HG02759 (cell line): Measurements from ENCODE around the gene ZNF616.
"Not testable (repeated sequence)": the region's sequence is repeated elsewhere in the genome, so short reads cannot be mapped to it uniquely, and the experiment has no call there.

ENCODE experiments used
- ATAC-seq: cut with Tn5 transposase; IDR thresholded peaks from one replicate; pipeline ENCODE4 v1.9.1; 2021; ENCODE audit warnings: mild to moderate bottlenecking, moderate library complexity; ENCODE audit not compliant: unreplicated experiment

ZNF616 gene

DNA sequence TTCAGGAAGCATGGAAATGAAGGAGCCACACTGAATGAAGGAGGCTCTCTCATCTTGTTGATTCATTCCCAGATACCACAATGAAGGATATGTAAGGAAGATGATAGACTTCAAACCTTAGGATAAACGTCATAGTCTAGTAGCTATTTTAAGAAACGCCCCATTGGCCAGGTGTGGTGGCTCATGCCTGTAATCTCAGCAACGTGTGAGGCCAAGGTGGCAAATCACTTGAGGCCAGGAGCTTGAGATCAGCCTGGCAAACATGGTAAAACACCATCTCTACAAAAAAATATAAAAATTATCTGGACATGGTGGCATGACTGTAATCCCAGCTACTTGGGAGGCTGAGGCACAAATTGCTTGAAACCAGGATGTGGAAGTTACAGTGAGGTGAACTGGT, 27.1 kb downstream of the ZNF616 start:
- no peak for ATAC-seq

DNA sequence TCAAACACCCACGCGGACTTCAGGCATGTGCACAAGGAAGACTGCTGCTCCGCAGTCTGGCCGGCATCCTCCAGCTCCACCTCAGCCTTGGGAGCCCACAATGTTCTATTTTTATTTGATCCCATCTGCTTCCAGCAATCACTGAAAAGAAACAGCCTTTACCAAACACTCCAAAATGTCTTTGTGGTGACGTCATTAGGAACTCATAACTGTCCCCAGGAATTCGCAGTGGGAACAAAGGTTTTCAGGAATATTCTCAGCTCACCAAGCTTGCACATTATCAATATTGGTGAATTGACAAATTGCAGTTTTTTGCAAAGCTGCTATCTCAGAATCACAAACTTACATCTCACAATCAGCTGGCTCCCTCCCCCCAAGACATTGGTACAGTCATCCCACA, 29.0 kb downstream of the ZNF616 start:
- ATAC-seq = no peak

DNA sequence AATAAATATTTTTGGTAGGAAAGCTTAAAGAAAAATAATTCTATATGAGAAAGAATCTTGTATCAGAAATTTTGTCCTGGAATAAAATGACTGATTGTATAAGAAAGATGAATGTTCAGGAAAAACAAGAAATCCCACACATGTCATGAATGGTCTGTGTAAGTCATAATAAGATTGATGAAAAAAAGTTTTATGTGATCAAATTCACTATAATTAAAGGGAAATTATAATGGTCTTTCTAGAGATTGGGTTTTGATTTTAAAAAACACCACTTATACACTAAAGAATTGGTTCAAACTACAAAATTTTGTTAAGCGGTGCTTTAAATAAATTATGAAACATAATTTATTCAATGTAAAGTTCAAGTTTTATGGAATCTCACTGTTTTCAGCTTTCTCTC, 37.0 kb downstream of the ZNF616 start:
- no peak for ATAC-seq

DNA sequence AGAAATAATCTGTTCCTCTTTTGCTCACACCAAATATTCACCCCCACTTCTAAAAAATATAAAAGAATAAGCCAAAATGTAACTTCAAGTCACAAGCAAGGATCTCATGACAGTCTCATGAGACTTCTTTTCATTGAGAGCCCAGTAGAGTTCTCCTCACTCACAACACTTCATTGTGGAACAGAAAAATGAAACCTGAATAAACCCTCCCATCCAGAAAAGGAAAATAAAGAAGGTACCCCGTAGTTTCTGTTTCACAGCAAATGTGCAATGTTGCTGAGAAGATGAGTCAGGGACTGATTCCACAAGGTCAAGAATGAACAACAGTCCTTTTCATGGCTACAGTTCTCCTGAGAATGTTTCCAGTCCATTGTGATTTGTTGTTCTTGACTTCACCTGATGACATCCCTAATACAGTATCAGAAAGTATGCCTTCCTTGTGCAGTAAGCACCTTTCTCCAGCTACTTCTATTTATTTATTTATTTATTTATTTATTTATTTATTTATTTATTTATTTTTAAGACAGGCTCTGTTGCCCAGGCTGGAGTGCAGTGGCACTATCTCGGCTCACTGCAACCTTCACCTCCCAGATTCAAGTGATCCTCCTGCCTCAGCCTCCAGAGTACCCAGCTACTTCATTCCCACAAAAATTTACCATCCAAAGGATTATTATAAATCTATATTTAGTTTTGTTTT, 37.7 kb downstream of the ZNF616 start:
- ATAC-seq = no peak

DNA sequence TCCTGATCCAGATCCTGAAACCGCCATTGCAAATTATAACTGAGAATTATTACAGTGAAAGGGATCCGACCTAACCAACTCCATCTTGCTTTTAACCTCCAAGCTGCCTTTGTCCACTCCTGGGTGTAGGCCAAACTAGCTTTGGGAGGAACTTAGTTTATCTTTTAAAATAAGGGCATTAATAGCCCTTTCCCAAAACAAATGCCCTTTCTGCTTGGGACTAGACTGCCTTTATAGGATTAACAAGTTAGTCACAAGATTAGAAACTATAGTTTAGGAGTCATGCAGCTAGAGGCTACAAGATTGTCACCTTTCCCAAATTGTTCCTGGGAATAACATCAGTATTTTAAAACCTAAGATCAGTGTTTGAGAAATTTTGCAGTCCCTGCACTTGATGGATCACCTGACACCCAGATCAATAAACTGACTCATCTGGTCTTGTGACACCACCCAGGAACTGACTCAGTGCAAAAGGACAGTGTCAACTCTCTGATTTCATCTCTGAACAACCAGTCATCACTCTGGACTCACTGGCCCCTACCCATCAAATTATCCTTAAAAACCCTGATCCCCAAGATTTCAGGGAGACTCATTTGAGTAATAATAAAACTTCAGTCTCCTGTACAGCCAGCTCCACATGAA, 40.1 kb downstream of the ZNF616 start:
- ATAC-seq = no peak

DNA sequence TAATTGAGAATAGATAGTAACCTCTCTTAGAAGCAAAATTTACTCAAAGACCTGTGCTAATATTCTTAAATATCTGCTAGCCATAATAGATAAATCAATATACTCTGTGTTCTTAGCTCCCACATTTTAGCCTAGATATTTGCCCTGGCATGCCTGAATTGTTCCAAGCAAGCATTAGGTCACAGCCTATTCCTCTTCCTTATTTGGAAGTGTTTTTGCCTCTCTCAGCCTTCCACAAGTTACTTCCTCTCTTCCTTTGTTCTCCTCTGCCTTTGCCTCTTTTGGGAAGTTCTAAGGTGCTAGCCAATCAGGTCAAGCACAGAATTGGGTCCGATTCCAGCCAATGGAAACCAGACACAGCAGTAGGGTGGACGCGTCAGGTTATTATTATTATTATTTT, 43.3 kb downstream of the ZNF616 start:
- not testable (repeated sequence) for ATAC-seq

DNA sequence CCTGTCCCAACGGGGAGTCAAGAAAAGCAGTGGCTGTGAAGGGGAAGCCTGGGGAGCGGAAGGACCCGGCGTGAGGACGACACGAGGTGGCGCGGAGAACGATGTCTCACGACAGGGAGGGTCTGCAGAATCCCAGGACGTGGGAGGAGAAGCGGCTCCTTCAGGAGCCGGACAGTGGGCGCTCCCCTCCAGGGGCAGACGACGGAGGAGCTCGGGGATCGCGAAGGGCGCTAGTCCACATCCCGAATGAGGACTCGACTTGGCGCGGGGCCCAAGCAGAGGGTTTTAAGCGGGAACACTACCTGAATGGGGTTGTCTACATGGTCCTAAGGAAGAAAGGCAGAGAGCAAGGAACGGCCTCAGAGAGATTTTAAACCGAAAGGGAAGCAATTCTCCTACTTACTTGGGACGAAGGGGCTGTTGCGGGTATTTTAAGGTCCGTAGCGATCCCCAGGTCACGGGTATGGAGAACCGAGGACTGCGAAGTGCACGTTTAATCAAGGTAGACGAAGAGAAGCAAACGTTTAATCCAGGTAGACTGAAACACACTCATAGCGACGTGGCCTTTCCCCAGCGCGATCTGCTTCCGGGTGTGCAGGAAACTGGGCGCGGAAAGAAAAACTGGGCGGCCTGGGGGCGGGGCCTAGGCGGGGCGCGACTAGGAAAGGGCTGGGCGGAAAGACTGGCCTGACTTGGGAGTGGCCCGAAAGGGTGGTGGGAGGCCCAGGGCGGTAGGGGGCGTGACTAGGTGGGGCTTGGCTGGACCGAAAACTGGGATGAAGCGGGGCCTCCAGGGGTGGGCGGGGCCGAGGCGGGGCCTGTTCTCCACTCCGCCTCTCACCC, 44.3 kb downstream of the ZNF616 start, which contains the start of gene ZNF841:
Gene ZNF841 (minus strand): TSS at position 594 of the 843 bp plus-strand sequence. CDS start 10,964 bp downstream, outside the sequence.
- ATAC-seq = peak; percentile 87

DNA sequence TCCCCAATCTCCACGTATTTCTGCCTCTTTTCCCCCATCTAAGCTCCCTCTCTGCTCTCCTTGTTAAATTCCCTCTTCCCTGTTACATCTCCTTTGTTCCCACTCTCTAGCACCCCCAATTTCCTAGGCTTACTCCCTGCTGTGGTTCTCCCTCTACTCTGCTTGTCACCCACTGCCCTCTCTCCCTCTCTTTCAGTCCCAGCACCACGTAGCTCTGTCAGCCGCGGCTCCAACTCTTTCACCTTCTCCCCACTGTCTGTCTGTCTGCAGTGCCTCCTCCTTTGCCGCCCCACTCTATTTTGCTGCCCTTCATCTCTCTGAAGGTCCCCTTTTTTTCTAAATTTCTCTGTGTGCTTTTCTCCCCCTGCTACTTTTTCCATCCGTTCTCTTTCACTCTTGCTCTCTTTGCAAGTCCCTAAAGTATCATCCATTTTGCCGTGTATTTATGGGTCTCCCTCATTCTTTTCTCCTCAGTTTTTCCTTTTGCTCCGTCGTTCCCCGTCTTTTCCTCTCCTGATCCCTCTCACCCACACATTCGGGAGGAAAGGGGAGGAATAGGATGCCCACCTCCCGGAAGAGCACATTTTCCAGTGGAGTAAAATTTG, 45.1 kb downstream of the ZNF616 start:
- no peak for ATAC-seq

DNA sequence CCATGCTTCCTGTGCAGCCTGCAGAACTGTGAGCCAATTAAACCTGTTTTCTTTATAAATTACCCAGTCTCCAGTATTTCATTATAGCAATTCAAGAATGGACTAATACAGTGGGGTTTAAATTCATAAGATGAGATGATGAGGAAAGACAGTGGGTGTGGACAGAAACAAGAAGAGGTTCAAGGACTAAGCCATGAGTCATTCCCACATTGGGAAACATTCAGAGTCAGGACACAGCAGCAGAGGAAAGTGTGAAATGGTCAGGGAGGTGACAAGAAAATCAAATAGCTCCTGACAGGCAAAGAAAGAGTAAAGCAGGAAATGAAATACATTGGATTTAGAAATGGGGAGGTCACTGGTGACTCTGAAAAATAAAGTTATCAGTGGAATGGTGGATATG, 53.3 kb downstream of the ZNF616 start:
- no peak for ATAC-seq

DNA sequence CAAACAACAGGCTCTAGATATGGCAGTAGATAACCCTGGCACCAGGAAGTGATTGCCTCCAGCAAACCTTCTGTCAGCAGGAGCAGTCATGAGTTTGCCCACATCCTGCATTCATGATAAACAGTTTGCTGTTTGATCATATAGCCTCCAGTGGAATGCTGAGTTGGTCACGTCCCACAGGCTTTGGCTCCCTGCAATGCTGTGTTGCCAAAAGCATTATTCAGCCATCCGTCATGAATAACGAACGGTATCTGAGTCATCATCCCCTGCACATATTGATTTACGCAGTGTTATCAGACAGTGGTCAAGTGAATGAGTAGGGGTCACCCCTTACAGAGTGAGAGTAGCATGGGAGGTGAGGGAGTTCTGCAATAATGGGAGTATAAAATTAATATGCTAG, 69.2 kb downstream of the ZNF616 start:
- no peak for ATAC-seq

DNA sequence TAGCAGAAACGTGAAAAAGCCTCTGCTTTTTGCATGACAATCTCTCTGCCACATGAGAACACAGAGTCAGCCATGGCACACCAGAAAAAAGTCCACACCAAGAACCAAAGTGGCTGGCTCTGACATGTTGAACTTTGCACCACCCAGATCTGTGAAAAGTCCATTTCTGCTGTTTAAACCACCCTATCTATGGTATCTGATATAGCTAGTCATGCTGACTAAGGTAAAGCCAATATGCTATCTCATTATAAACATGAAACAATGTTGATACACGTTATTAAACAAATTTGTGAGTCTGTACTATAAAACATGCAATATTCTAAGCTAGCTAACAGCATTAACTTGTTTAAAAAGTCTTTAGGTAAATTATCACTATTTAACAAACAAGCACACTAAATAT, 70.1 kb downstream of the ZNF616 start:
- no peak for ATAC-seq

DNA sequence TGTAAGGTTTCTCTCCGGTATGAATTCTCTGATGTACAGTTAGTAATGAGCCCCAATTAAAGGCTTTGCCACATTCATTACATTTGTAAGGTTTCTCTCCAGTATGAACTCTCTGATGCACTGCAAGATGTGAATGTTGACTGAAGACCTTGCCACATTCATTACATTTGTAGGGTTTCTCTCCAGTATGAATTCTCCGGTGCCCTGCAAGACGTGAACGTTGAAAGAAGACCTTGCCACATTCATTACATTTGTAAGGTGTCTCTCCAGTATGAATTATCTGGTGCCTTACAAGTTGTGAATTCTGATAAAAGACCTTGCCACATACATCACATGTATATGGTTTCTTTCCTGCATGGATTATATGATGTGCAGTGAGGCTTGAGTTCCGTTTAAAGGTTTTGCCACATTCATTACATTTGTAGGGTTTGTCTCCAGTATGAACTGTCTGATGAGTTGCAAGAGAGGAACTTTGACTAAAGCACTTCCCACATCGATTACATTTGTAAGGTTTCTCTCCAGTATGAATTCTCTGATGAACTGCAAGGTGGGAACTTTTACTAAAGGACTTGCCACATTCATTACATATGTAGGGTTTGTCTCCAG, 73.4 kb downstream of the ZNF616 start:
- no peak for ATAC-seq

DNA sequence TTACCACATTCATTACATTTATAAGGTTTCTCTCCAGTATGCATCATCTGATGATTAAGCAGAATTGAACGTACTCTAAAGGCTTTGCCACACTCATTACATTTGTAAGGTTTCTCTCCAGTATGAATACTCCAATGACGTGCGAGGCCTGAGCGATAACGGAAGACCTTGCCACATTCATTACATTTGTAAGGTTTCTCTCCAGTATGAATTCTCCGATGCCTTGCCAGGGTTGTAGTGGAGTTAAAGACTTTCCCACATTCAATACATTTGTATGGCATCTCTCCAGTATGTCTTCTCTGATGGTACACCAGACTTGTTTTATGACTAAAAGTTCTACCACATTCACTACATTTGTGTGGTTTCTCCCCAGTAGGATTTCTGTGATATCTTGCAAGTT, 74.3 kb downstream of the ZNF616 start:
- no peak for ATAC-seq
